Adipocyte (in vitro differentiated cells): Measurements from ENCODE around the gene SCN11A.
"Not testable (repeated sequence)": the region's sequence is repeated elsewhere in the genome, so short reads cannot be mapped to it uniquely, and the experiment has no call there.

ENCODE experiments used
- DNase-seq: peaks from one replicate; pipeline ENCODE4 v3.0.0-alpha.2; 2015; ENCODE audit warnings: low read depth
- H3K27me3 ChIP-seq: replicated peaks from 2 replicates; pipeline ENCODE4 v1.7.0; 2013; ENCODE audit warnings: mild to moderate bottlenecking, low read length, moderate library complexity; ENCODE audit not compliant: control insufficient read depth, insufficient read depth
- H3K36me3 ChIP-seq: 2 replicates; pipeline ENCODE4 v1.7.0; 2013; ENCODE audit warnings: low read length, mild to moderate bottlenecking, moderate library complexity; ENCODE audit not compliant: control insufficient read depth, insufficient read depth, severe bottlenecking
- H3K4me1 ChIP-seq: 2 replicates; pipeline ENCODE4 v1.7.0; 2013; ENCODE audit warnings: mild to moderate bottlenecking, low read length, moderate library complexity; ENCODE audit not compliant: control insufficient read depth, insufficient read depth
- H3K4me3 ChIP-seq: 2 replicates; pipeline ENCODE4 v1.7.0; 2013; ENCODE audit warnings: mild to moderate bottlenecking, low read length, moderate library complexity
- H3K9ac ChIP-seq: 2 replicates; pipeline ENCODE4 v1.7.0; 2013; ENCODE audit warnings: mild to moderate bottlenecking, low read length, moderate library complexity
- H3K9me3 ChIP-seq: 2 replicates; pipeline ENCODE4 v1.7.0; 2013; ENCODE audit warnings: mild to moderate bottlenecking, low read length, moderate library complexity; ENCODE audit not compliant: control insufficient read depth

SCN11A gene

GRCh38 chr3:39063143-39063542 is 11.4 kb upstream of the SCN11A start:
- H3K9ac ChIP-seq, result no peak overlapping the region
- H3K36me3 ChIP-seq, result peaks cover 11% of the 10 kb centered on the region
- no peak for DNase-seq
- no peak overlapping the region for H3K4me3 ChIP-seq
- H3K4me1 ChIP-seq, result peaks cover 7% of the 10 kb centered on the region
- no peaks in the 10 kb centered on the region for H3K27me3 ChIP-seq
- no peaks in the 10 kb centered on the region for H3K9me3 ChIP-seq

GRCh38 chr3:39062180-39062579 is 10.4 kb upstream of the SCN11A start:
- DNase-seq, result no peak
- Histone ChIP-seq H3K4me3 (no peak overlapping the region), H3K9me3 (no peaks in the 10 kb centered on the region), H3K4me1 (peaks cover 7% of the 10 kb centered on the region), H3K9ac (no peak overlapping the region), H3K36me3 (peaks cover 3% of the 10 kb centered on the region), H3K27me3 (no peaks in the 10 kb centered on the region)

- not testable (repeated sequence) for H3K27me3 ChIP-seq, H3K4me1 ChIP-seq, H3K9ac ChIP-seq, DNase-seq, H3K9me3 ChIP-seq, H3K4me3 ChIP-seq, H3K36me3 ChIP-seq
These were observed 9.5 kb upstream of the SCN11A start for GRCh38 chr3:39061228-39061627.

DNA sequence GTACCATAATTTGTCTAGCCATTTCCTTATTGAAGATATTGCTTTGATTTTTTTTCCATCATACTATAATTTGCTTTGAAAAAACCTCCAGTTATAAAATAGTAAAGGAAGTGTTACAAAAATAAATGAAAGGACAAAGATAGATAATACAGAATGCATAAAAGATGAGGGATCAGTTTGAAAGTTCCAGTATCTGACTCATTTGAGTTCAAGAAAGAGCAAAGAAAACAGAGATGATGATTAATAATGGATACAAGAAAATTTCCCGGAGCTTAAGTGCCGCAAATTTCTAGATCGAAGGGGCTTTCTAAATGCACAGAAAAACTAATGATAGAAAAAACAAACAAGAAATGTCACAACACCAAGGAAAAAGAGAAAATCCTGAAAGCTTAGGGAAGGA is 4.4 kb upstream of the SCN11A start:
- Histone ChIP-seq H3K4me3 (no peak overlapping the region), H3K9me3 (no peaks in the 10 kb centered on the region), H3K4me1 (peaks cover 13% of the 10 kb centered on the region), H3K9ac (no peak overlapping the region), H3K36me3 (no peaks in the 10 kb centered on the region), H3K27me3 (no peaks in the 10 kb centered on the region)
- DNase-seq, result peak; percentile 23

- Histone ChIP-seq H3K4me1 (peaks cover 14% of the 10 kb centered on the region), H3K4me3 (no peak overlapping the region), H3K27me3 (no peaks in the 10 kb centered on the region), H3K9me3 (no peaks in the 10 kb centered on the region), H3K9ac (no peak overlapping the region), H3K36me3 (no peaks in the 10 kb centered on the region)
- DNase-seq, result no peak
These were observed 2.0 kb upstream of the SCN11A start for GRCh38 chr3:39053696-39054095.

DNA sequence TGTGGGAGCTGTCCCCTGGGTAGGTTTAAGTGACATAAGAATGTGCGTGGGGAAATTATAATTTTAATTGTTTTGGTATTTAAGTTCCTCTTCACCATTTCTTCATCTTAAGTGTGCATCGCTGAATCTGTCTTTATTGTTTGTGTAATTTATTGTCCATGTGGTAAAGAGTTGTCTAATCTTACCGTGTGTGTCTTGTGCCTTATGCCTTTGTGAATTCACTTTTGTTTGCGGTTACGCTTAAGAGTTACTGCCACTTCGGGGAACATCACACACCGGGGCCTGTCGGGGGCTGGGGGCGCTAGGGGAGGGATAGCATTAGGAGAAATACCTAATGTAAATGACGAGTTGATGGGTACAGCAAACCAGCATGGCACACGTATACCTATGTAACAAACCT is 839 bp upstream of the SCN11A start:
- Histone ChIP-seq H3K36me3 (no peaks in the 10 kb centered on the region), H3K27me3 (no peaks in the 10 kb centered on the region), H3K4me1 (peaks cover 14% of the 10 kb centered on the region), H3K9ac (peak overlapping the region; percentile 91), H3K4me3 (peak overlapping the region; percentile 98), H3K9me3 (no peaks in the 10 kb centered on the region)
- no peak for DNase-seq

GRCh38 chr3:39050029-39050428 is 1.7 kb downstream of the SCN11A start:
- Histone ChIP-seq H3K36me3 (no peaks in the 10 kb centered on the region), H3K9me3 (no peaks in the 10 kb centered on the region), H3K27me3 (no peaks in the 10 kb centered on the region), H3K4me1 (peaks cover 10% of the 10 kb centered on the region), H3K4me3 (no peak overlapping the region), H3K9ac (no peak overlapping the region)
- no peak for DNase-seq

DNA sequence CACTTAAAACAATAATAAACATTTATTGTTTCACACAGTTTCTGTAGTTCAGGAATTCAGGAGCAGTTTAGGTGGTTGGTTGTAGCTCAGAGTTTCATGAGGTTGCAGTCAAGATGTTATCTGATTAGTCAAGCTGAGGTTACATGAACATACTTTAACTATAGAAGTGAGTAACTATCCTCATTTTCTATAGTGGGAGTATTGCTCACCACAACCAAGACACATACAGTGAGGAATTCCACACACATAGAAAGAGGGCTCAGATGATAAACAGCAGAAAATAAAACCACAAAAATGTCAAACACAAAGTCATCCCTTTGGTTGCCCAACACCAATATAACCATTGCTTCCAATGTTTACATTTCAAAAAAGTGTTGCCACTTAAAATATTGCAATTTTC is 13.6 kb downstream of the SCN11A start:
- Histone ChIP-seq H3K9me3 (peaks cover 16% of the 10 kb centered on the region), H3K27me3 (no peaks in the 10 kb centered on the region), H3K36me3 (no peaks in the 10 kb centered on the region), H3K9ac (no peak overlapping the region), H3K4me3 (no peak overlapping the region), H3K4me1 (no peaks in the 10 kb centered on the region)
- peak; percentile 29 for DNase-seq

DNA sequence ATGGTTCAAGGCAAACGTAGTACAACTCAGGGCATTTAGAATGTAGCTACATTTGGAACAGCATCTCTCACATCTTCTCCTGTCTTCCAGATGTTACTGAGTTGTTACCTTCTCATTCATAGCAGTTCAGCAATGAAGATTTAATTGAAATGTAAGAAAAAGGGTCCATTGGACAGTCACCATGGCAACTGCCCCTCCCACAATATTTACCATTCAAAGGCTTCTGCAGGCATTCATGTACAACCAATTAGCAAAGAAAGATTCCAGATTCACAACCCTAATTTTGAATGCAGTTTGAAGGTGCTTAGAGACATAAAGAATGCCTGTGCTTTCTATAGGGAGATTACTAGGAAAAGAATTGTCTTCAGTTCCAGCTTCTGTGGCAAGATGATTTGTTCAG is 22.2 kb downstream of the SCN11A start:
- H3K9ac ChIP-seq, result no peak overlapping the region
- DNase-seq, result no peak
- H3K4me1 ChIP-seq, result peaks cover 18% of the 10 kb centered on the region
- H3K4me3 ChIP-seq, result no peak overlapping the region
- peaks cover 2% of the 10 kb centered on the region for H3K9me3 ChIP-seq
- no peaks in the 10 kb centered on the region for H3K36me3 ChIP-seq
- no peaks in the 10 kb centered on the region for H3K27me3 ChIP-seq

DNA sequence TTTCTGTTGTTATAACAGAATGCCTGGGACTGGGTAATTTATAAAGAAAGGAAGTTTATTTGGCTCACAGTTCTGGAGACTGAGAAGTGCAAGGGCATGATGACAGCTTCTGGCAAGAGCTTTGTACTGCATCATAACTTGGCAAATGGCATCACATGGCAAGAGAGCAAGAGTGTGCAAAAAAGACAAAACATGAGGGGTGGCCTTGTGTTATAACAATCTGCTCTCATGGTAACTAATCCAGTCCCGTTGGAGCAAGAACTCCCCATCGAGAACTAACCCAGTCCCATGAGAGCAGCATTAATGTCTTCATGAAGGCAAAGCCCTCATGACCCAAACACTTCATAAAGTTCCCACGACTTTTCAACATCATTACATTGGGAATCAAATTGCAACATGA is 23.2 kb downstream of the SCN11A start:
- H3K27me3 ChIP-seq, result no peaks in the 10 kb centered on the region
- DNase-seq, result no peak

GRCh38 chr3:39025222-39025970 is 26.3 kb downstream of the SCN11A start:
- Histone ChIP-seq H3K4me3 (no peak overlapping the region), H3K36me3 (no peaks in the 10 kb centered on the region), H3K9ac (no peak overlapping the region), H3K4me1 (peaks cover 19% of the 10 kb centered on the region), H3K27me3 (no peaks in the 10 kb centered on the region), H3K9me3 (no peaks in the 10 kb centered on the region)
- no peak for DNase-seq

More for the DNA sequence above, 23.2 kb downstream of the SCN11A start:
- Histone ChIP-seq H3K9me3 (no peaks in the 10 kb centered on the region), H3K9ac (no peak overlapping the region), H3K36me3 (no peaks in the 10 kb centered on the region), H3K4me3 (no peak overlapping the region), H3K4me1 (peaks cover 18% of the 10 kb centered on the region)

DNA sequence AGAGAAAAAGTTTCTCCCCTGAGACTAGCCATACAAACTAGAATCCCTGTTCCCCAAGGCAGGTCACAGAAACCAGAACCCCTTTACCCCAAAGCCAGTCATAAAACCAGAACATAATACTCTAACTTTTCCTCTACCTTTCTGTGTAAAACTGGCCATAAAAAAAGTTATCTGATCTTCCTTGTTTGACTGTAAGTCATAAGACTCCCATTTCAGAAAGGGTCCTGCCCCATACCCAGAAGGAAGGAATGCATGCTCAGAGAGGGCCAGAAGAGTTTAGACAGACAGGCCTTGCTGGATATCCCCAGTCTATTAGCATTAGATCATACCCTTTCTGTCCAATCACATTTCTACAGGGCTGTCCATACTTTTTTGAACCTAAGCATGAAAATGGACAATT is 27.2 kb downstream of the SCN11A start:
- H3K36me3 ChIP-seq, result no peaks in the 10 kb centered on the region
- no peak for DNase-seq
- H3K27me3 ChIP-seq, result no peaks in the 10 kb centered on the region
- H3K9ac ChIP-seq, result no peak overlapping the region
- no peak overlapping the region for H3K4me3 ChIP-seq
- H3K4me1 ChIP-seq, result peaks cover 21% of the 10 kb centered on the region
- no peaks in the 10 kb centered on the region for H3K9me3 ChIP-seq
